Central memory CD8-positive, alpha-beta T cell (primary cell): ENCODE measurements around the gene AQP11.
"Not testable (repeated sequence)": the region's sequence is repeated elsewhere in the genome, so short reads cannot be mapped to it uniquely, and the experiment has no call there.

ENCODE experiments used
- ATAC-seq: fragments of 150-1000 bp; cut with Tn5 transposase; replicated peaks from 2 replicates; pipeline ENCODE4 v1.10.0; 2022; ENCODE audit warnings: mild to moderate bottlenecking, moderate FRiP score, moderate number of reproducible peaks; ENCODE audit not compliant: poor library complexity, severe bottlenecking; ENCODE audit errors: extremely low read depth
- DNase-seq, 2 donors: peaks; one replicate each; pipeline ENCODE4 v3.0.0; 2021; ENCODE audit warnings: low spot score in 2 of 2
- H3K27ac Mint-ChIP-seq: one replicate; pipeline ENCODE4 v1.8.0; 2022; ENCODE audit warnings: low read depth, mild to moderate bottlenecking, moderate library complexity, mixed read lengths
- H3K27me3 Mint-ChIP-seq: one replicate; pipeline ENCODE4 v1.8.0; 2022; ENCODE audit warnings: mixed read lengths
- H3K36me3 Mint-ChIP-seq: one replicate; pipeline ENCODE4 v1.8.0; 2022; ENCODE audit warnings: mild to moderate bottlenecking, moderate library complexity, mixed read lengths; ENCODE audit not compliant: insufficient read depth
- H3K4me1 Mint-ChIP-seq: one replicate; pipeline ENCODE4 v1.8.0; 2022; ENCODE audit warnings: mixed read lengths
- H3K4me3 Mint-ChIP-seq: one replicate; pipeline ENCODE4 v1.8.0; 2022; ENCODE audit warnings: mild to moderate bottlenecking, moderate library complexity, mixed read lengths
- H3K9me3 Mint-ChIP-seq: one replicate; pipeline ENCODE4 v1.8.0; 2022; ENCODE audit warnings: mixed read lengths

Gene AQP11

DNA sequence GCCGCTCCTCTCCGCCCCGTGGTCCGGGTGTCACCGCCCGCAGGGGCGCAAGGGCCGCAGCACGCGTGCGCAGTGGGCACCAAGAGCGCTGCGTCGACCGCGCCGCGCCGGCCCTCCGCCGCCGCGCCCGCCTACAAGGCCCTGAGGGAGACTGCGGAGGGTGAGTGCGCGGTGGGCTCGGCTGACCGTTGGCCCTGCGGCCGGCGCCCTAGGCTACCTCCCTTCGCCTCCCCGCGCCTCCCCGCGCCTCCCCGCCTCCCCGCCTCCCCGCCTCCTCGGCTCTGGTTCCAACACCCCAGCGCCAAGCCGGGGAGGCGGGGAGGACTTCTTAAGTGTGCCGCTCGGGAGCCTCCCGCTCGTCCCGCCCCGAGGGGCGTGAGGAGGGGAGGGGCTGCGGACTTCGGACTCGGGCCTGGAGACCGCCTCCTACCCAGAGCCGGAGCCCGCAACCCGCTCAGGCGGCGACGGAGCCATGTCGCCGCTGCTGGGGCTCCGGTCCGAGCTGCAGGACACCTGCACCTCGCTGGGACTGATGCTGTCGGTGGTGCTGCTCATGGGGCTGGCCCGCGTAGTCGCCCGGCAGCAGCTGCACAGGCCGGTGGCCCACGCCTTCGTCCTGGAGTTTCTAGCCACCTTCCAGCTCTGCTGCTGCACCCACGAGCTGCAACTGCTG is at the start of gene AQP11:
AQP11 (plus strand) TSS at position 433 of the 673 bp plus-strand sequence; CDS start at position 473, 40 bp downstream.
- Mint-ChIP-seq H3K4me1 (peaks cover 18% of the 10 kb centered on the region), H3K27ac (peak within 1 kb of the TSS; percentile 25), H3K4me3 (peak within 1 kb of the TSS; percentile 87), H3K9me3 (no peaks in the 10 kb centered on the region), H3K27me3 (peaks cover 25% of the 10 kb centered on the region), H3K36me3 (peaks cover 4% of the 10 kb centered on the region)
- peak; percentile 54 for ATAC-seq
- peak in 1 of 2 donors; percentile 12 for DNase-seq

GRCh38 chr11:77542296-77542695 is 47.5 kb upstream of the AQP11 start:
- H3K9me3 Mint-ChIP-seq, result no peaks in the 10 kb centered on the region
- no peak for ATAC-seq
- H3K27me3 Mint-ChIP-seq, result no peaks in the 10 kb centered on the region
- no peaks in the 10 kb centered on the region for H3K4me1 Mint-ChIP-seq
- H3K27ac Mint-ChIP-seq, result no peak overlapping the region
- no peak for DNase-seq
- H3K4me3 Mint-ChIP-seq, result no peak overlapping the region
- no peaks in the 10 kb centered on the region for H3K36me3 Mint-ChIP-seq

DNA sequence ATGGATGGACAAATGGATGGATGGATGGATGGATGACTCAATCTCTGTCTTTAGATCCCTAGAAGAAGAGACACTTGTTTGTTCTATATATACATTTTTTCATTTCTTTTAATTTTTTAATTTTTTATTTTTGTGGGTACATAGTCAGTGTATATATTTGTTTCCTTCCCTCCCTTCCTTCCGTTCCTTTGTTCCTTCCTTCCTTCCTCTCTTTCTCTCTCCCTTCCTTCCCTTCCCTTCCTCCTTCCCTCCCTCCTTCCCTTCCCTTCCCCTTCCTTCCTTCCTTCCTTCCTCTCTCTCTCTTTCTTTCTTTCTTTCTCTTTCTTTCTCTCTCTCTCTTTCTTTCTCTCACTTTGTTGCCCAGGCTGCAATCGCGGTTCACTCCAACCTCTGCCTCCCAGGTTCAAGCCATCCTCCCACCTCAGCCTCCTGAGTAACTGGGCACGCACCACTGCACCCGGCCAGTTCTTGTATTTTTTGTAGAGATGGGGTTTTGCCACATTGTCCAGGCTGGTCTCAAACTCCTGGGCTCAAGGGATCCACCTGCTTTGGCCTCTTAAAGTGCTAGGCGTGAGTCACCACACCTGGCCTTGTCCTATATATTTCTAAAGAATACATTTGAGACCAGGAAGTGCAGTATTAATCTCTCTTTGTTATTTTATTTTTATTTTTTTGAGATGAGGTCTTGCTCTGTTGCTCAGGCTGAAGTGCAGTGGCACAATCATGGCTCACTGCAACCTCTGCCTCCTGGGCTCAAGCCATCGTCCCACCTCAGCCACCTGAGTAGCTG is 42.5 kb upstream of the AQP11 start:
- H3K4me1 Mint-ChIP-seq, result peaks cover 8% of the 10 kb centered on the region
- no peak overlapping the region for H3K4me3 Mint-ChIP-seq
- DNase-seq (no peak), ATAC-seq (no peak)
- H3K36me3 Mint-ChIP-seq, result no peaks in the 10 kb centered on the region
- H3K27me3 Mint-ChIP-seq, result no peaks in the 10 kb centered on the region
- H3K9me3 Mint-ChIP-seq, result no peaks in the 10 kb centered on the region
- no peak overlapping the region for H3K27ac Mint-ChIP-seq

- ATAC-seq (no peak), DNase-seq (no peak)
- Mint-ChIP-seq H3K9me3 (no peaks in the 10 kb centered on the region), H3K4me3 (no peak overlapping the region), H3K4me1 (peaks cover 8% of the 10 kb centered on the region), H3K27me3 (no peaks in the 10 kb centered on the region), H3K36me3 (no peaks in the 10 kb centered on the region), H3K27ac (no peak overlapping the region)
Observed at GRCh38 chr11:77547863-77548551, 41.7 kb upstream of the AQP11 start.

GRCh38 chr11:77548552-77549445 is 41.0 kb upstream of the AQP11 start:
- Mint-ChIP-seq H3K4me3 (no peak overlapping the region), H3K36me3 (no peaks in the 10 kb centered on the region), H3K27me3 (no peaks in the 10 kb centered on the region), H3K4me1 (peaks cover 8% of the 10 kb centered on the region), H3K9me3 (no peaks in the 10 kb centered on the region), H3K27ac (no peak overlapping the region)
- ATAC-seq (no peak), DNase-seq (no peak)

DNA sequence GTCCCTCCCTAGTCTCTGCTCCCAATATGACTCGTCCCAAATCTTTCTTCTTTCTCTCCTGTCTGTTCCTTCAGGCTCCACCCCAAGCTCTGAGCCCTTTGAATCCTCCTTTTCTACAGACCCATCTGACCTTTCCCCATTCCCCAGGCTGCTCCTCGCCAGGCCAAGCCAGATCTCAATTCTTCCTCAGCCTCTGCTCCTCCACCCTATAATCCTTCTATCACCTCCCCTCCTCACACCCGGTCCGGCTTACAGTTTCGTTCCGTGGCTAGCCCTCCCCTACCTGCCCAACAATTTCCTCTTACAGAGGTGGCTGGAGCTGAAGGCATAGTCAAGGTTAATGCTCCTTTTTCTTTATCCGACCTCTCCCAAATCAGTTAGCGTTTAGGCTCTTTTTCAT is 38.3 kb upstream of the AQP11 start:
- ATAC-seq, DNase-seq, H3K27me3 Mint-ChIP-seq, H3K4me3 Mint-ChIP-seq, H3K27ac Mint-ChIP-seq, H3K9me3 Mint-ChIP-seq, H3K4me1 Mint-ChIP-seq, H3K36me3 Mint-ChIP-seq: not testable (repeated sequence)

GRCh38 chr11:77557553-77557952 is 32.2 kb upstream of the AQP11 start:
- peaks cover 7% of the 10 kb centered on the region for H3K27me3 Mint-ChIP-seq
- ATAC-seq (no peak), DNase-seq (no peak)
- no peak overlapping the region for H3K27ac Mint-ChIP-seq
- H3K36me3 Mint-ChIP-seq, result no peaks in the 10 kb centered on the region
- no peaks in the 10 kb centered on the region for H3K9me3 Mint-ChIP-seq
- H3K4me3 Mint-ChIP-seq, result no peak overlapping the region
- H3K4me1 Mint-ChIP-seq, result no peaks in the 10 kb centered on the region

DNA sequence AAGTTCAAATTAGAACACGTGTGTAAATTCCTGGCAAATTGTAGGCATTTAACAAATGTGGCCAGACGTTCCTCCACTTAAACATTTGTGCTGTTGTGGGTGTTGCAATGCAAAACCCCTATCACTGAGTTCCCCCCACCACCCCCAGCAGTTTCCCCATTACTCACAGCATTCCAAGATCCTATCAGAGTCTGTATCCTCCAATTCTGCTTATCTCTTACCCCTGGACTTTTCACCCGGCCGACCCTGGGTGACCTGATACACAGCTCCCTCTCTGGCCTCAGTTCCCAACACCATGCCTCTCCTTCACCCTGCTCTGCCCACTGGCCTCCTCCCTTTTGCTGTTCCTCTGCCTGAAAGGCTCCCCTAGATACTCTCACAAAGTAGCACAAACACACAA is 31.4 kb upstream of the AQP11 start:
- no peaks in the 10 kb centered on the region for H3K9me3 Mint-ChIP-seq
- H3K36me3 Mint-ChIP-seq, result no peaks in the 10 kb centered on the region
- no peak overlapping the region for H3K4me3 Mint-ChIP-seq
- H3K4me1 Mint-ChIP-seq, result no peaks in the 10 kb centered on the region
- H3K27ac Mint-ChIP-seq, result no peak overlapping the region
- DNase-seq (no peak), ATAC-seq (no peak)
- peaks cover 9% of the 10 kb centered on the region for H3K27me3 Mint-ChIP-seq

DNA sequence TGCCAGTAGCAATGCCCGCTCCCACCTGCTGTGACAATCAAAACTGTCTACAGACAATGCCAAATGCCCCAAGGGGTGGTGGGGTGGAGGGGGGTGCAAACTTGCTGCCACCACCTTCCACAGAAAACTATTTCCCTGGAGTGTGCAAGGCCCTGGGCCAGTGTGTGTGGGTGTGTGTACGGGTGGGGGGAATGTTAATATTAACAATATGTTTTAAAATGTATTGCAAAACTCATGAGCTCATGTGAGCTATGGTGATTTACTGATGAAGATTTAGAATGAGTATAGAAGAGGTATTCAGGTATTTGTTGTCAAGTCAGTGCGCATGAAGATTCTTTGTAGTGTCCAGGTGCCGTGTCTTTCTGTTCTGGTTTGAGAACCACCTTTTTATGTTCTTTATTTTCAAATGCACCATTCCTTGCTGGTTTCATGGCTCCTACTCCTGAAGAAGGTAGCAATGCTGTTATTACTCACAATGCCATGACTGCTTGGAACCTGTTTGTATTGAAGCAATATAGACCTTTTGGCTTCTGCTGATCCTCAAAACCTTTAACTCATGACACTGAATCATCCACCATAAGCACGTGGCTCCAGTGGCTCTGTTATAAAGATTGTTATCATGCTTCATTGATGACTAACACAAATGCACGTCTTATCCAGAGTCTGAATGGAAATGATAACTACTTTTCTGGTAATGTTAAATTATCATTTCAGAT is 29.9 kb upstream of the AQP11 start:
- Mint-ChIP-seq H3K27me3 (peaks cover 17% of the 10 kb centered on the region), H3K9me3 (no peaks in the 10 kb centered on the region), H3K4me1 (no peaks in the 10 kb centered on the region), H3K36me3 (no peaks in the 10 kb centered on the region), H3K27ac (no peak overlapping the region), H3K4me3 (no peak overlapping the region)
- no peak for ATAC-seq
- no peak for DNase-seq

DNA sequence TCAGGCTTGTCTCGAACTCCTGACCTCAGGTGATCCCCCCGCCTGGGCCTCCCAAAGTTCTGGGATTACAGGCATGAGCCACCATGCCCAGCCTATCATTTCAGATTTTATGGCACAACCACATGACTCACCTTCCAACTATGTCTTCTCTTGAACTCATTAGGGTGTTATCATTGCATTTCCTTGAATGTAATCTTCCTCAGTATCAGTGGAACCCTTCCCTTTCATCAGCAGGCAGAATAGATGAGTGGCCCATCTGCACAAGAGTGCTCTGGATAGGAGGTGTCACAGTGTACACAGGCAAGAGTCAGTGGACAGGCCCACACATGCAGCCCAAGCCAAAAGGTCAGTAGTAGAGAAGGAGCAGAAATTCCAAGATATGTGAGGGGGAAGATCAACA is 29.1 kb upstream of the AQP11 start:
- H3K9me3 Mint-ChIP-seq, result no peaks in the 10 kb centered on the region

DNA sequence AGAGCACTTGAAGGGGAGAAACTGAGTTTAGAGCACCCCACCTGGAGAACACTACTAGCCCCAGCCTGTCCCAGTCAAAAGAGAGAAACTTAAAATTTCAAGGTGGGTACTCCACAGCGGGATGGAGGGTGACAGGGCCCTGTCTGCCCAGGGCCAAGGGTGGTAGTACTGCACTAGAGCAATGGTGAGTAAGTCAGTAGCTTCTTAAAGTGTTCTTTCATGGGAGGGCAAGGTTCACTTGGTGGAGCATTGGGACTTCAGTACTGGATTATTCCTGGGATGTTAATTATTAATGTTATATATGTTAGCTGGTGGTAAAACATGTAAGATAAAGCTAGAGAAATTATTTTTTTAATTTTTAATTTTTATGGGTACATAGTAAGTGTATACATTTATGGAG is 28.5 kb upstream of the AQP11 start:
- H3K36me3 Mint-ChIP-seq, result no peaks in the 10 kb centered on the region
- no peaks in the 10 kb centered on the region for H3K9me3 Mint-ChIP-seq
- DNase-seq (no peak), ATAC-seq (no peak)
- no peak overlapping the region for H3K4me3 Mint-ChIP-seq
- no peak overlapping the region for H3K27ac Mint-ChIP-seq
- peaks cover 23% of the 10 kb centered on the region for H3K27me3 Mint-ChIP-seq
- H3K4me1 Mint-ChIP-seq, result no peaks in the 10 kb centered on the region

More for the DNA sequence above, 29.1 kb upstream of the AQP11 start:
- DNase-seq, result no peak
- no peaks in the 10 kb centered on the region for H3K4me1 Mint-ChIP-seq
- no peak for ATAC-seq
- peaks cover 23% of the 10 kb centered on the region for H3K27me3 Mint-ChIP-seq
- no peaks in the 10 kb centered on the region for H3K36me3 Mint-ChIP-seq
- no peak overlapping the region for H3K4me3 Mint-ChIP-seq
- H3K27ac Mint-ChIP-seq, result no peak overlapping the region

DNA sequence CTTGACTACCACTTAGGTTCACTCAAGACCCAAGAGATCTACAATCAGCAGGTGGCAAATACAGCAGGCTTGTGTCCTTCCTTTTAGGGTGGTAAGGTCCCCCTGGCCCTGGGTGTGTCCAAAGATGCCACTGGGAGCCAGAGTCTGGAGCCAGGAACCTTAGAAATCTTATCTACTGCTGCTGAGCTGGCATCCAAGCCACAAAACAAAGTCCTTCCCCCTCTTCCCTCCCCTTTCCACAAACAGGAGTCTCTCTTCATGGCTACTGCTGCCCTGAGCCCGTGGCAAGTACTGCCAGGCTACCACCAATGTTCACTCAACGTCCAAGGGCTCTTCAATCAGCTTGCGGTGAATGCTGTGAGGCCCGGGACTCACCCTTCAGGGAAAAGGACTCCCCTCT is 21.4 kb upstream of the AQP11 start:
- Mint-ChIP-seq H3K9me3 (no peaks in the 10 kb centered on the region), H3K27ac (no peak overlapping the region), H3K27me3 (peaks cover 52% of the 10 kb centered on the region), H3K36me3 (no peaks in the 10 kb centered on the region), H3K4me3 (no peak overlapping the region), H3K4me1 (no peaks in the 10 kb centered on the region)
- ATAC-seq (no peak), DNase-seq (no peak)
